SK-MEL-5 (cell line): Measurements from ENCODE around the gene DMRT1. TPM values are rescaled to one million over a fixed set of nuclear protein-coding genes. Genes with fewer than 3 reads are reported as not detected.
A peak's percentile ranks its signal among the peaks of the same experiment; 100 is the strongest.
"Not testable (repeated sequence)": the region's sequence is repeated elsewhere in the genome, so short reads cannot be mapped to it uniquely, and the experiment has no call there.

Experiments
- DNase-seq: peaks from one replicate; pipeline ENCODE4 v3.0.0-alpha.2; 2016; ENCODE audit warnings: low read depth, low spot score
- in situ Hi-C: cut with HindIII; loops from 2 replicates; pipeline ENCODE4 v1.10.0; 2016; ENCODE audit warnings: low sequenced_read_pairs, high pct_unique_total_duplicates, low pct_unique_long_range_greater_than_20kb
- total RNA-seq: library from RNA; depleted of rRNA; stranded (reverse); fragments of >200 nt; shearing (Covaris generic); gene quantifications from 2 replicates; pipeline ENCODE4 v1.2.3, GENCODE V29; 2014

Gene DMRT1
- total RNA-seq, 1 experiment from 2014 or later, result not detected

- in situ Hi-C loops, result no loop called here
Observed at GRCh38 chr9:903886-904285, 62.4 kb downstream of the DMRT1 start.

GRCh38 chr9:905906-906305 lies 64.4 kb downstream of the DMRT1 start:
- DNase-seq, result no peak
- in situ Hi-C loops, result no loop called here

More at GRCh38 chr9:903886-904285, 62.4 kb downstream of the DMRT1 start:
- DNase-seq, result no peak

- in situ Hi-C loops, result no loop called here
- no peak for DNase-seq
Observed at GRCh38 chr9:908536-909205, 67.2 kb downstream of the DMRT1 start.

- no peak for DNase-seq
- in situ Hi-C loops, result no loop called here
Observed at GRCh38 chr9:911005-911404, 69.5 kb downstream of the DMRT1 start.

GRCh38 chr9:912776-913175 lies 71.3 kb downstream of the DMRT1 start:
- in situ Hi-C loops, result no loop called here
- no peak for DNase-seq

- DNase-seq, in situ Hi-C loops: not testable (repeated sequence)
Observed at GRCh38 chr9:913526-913925, 72.0 kb downstream of the DMRT1 start.

GRCh38 chr9:917730-918129 lies 76.2 kb downstream of the DMRT1 start:
- no peak for DNase-seq
- in situ Hi-C loops, result no loop called here

GRCh38 chr9:920927-921326 lies 79.4 kb downstream of the DMRT1 start:
- in situ Hi-C loops, result no loop called here
- no peak for DNase-seq

GRCh38 chr9:922171-922570 lies 80.7 kb downstream of the DMRT1 start:
- DNase-seq, result no peak
- in situ Hi-C loops, result no loop called here

- DNase-seq, result no peak
- in situ Hi-C loops, result no loop called here
Observed at GRCh38 chr9:922731-923130, 81.2 kb downstream of the DMRT1 start.

- no peak for DNase-seq
- in situ Hi-C loops, result no loop called here
Observed at GRCh38 chr9:926976-927375, 85.5 kb downstream of the DMRT1 start.

GRCh38 chr9:928363-929042 lies 87.0 kb downstream of the DMRT1 start:
- in situ Hi-C loops, result no loop called here
- DNase-seq, result peak; percentile 60

- DNase-seq, result no peak
- in situ Hi-C loops, result no loop called here
Observed at GRCh38 chr9:929719-930118, 88.2 kb downstream of the DMRT1 start.

- DNase-seq, result no peak
- in situ Hi-C loops, result no loop called here
Observed at GRCh38 chr9:933356-933755, 91.9 kb downstream of the DMRT1 start.

GRCh38 chr9:935348-935965 lies 94.0 kb downstream of the DMRT1 start:
- in situ Hi-C loops, result no loop called here
- peak; percentile 47 for DNase-seq

GRCh38 chr9:942805-943580 lies 101.5 kb downstream of the DMRT1 start:
- no peak for DNase-seq

GRCh38 chr9:947985-948384 lies 106.5 kb downstream of the DMRT1 start:
- in situ Hi-C loops, result no loop called here
- DNase-seq, result no peak

More at GRCh38 chr9:942805-943580, 101.5 kb downstream of the DMRT1 start:
- in situ Hi-C loops, result no loop called here

- in situ Hi-C loops, result no loop called here
- DNase-seq, result no peak
Observed at GRCh38 chr9:948497-948896, 107.0 kb downstream of the DMRT1 start.
